Frontal cortex (tissue), 4 donors: ENCODE results near the gene IGSF11. TPM values are rescaled to one million over a fixed set of nuclear protein-coding genes. Genes with fewer than 3 reads are reported as not detected.
"Not testable (repeated sequence)": the region's sequence is repeated elsewhere in the genome, so short reads cannot be mapped to it uniquely, and the experiment has no call there.

Source experiments
- DNase-seq, 2 donors: peaks; one replicate each; pipeline ENCODE4 v3.0.0; 2012; ENCODE audit warnings: low spot score in 2 of 2
- FAIRE-seq: peaks from 2 replicates; lab custom pipeline; 2012; peaks lifted over from hg19 to GRCh38; lab: Jason Lieb, UNC
- total RNA-seq: library from RNA; depleted of rRNA; stranded (reverse); fragments of >200 nt; gene quantifications from one replicate; pipeline ENCODE4 v1.2.3, GENCODE V29; 2014
- donor health status: control.
- donor health status: control.
- donor health status: control.

Gene IGSF11
- total RNA-seq, 1 donor from 2014 or later: 10.2 TPM

DNA sequence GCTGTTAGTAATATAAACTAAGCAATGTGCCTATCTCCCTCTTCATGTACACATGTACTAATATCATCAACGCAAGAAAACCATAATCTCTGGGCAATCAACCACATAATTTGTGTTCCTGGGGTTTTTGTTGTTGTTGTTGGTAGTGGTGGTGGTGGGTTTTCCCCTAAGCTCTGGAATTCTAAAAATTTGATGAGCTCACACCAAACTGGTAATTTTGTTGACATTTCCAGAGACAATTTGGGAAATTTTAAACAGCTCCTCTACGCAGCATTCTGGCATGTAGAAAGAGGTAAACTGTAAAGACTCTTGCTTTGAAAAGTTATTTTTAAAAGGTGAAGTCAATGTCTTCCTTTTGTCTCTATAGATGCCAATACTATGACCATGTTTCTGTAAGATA, 126.7 kb downstream of the IGSF11 start:
- DNase-seq (no peak), FAIRE-seq (no peak)

DNA sequence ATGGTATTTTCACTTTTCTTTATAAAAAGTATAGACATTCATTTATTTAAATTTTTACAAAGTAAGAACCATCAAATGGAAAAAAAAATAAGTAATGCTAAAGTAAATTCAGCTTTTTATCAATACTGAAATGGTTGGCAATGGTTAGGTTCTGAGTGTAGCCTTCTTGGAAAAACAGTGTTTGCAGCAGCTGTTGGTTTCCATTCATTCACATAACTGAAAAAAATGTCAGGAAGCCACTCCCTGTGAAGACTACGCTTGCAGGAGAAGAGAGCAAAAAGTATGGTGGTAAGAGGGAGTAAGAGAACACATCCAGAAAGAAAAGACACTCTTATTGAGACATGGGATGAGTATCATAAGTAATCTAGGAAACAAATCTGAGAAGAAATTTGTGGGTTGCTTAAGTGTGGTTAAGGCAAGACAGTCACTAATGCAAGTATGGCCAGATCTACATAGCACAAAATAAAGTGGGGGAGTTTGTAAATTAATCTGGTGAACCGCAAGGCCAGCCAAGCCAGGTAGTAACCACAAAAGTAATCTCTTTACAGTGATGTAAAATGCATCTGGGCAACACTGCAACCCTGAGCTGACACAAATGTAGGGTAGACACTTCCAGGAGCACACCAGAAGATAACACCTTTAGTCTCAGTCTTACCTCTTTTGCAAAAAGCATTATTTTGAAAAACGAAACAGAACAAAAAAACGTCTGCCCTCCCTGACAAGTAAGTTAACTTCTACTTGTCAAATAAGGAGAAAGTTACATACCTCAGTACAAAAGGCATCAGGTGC, 133.7 kb downstream of the IGSF11 start:
- no peak for DNase-seq
- FAIRE-seq: no peak

DNA sequence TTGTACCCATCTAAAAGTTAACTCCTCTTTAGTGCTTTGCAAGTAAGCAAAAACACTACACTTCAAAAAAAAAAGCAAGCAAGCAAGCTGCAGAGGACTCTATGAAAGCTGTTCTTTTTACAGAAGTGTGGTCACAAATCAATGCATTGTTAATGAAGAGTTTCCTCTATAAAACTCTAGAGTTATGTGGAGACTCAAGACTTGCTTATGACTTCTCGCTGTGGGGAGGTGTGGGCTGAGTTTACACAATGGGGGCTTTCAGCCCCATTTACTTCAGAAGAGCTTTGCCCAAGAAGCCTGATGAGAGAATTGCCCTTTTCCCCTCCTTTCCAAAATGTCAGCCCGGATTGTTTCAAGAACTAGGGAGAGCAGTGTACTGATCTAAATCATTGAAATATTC, 144.4 kb downstream of the IGSF11 start:
- no peak for FAIRE-seq
- DNase-seq: no peak

- DNase-seq (no peak), FAIRE-seq (no peak)
Measured at GRCh38 chr3:118889691-118890090, 145.0 kb downstream of the IGSF11 start.

GRCh38 chr3:118886708-118887107, 147.9 kb downstream of the IGSF11 start:
- DNase-seq (no peak), FAIRE-seq (no peak)

- peak; percentile 55 for FAIRE-seq
- DNase-seq: peak in 1 of 2 donors; percentile 16
Measured at GRCh38 chr3:118884748-118885206, 149.9 kb downstream of the IGSF11 start.

GRCh38 chr3:118882353-118882947, 152.2 kb downstream of the IGSF11 start:
- DNase-seq (peak in 1 of 2 donors; percentile 19), FAIRE-seq (peak; percentile 50)

DNA sequence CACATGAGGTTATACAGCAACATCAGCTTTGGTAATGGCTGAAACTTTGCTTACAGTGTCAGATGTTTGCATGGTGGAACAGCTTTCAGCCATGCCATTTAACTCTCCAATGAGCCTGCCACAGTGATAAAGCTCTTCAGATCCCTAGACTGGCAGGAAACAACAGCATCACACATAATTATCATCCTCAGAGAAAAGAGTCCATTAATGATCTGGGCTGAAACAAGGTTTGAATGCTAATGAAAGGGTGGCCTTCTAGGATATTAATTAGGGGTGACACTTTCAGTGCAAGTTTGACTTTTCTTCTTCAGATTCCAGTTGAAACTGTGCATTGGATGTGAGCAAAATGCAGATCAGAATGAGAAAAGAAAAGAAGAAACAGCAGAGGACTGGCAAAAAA, 166.6 kb downstream of the IGSF11 start:
- no peak for FAIRE-seq
- no peak for DNase-seq

- FAIRE-seq: no peak
- DNase-seq: no peak
Measured at GRCh38 chr3:118863731-118864322, 170.8 kb downstream of the IGSF11 start.

- DNase-seq: no peak
- no peak for FAIRE-seq
Measured at GRCh38 chr3:118859950-118860349, 174.7 kb downstream of the IGSF11 start.

GRCh38 chr3:118851466-118852193, 183.0 kb downstream of the IGSF11 start:
- not testable (repeated sequence) for FAIRE-seq, DNase-seq

DNA sequence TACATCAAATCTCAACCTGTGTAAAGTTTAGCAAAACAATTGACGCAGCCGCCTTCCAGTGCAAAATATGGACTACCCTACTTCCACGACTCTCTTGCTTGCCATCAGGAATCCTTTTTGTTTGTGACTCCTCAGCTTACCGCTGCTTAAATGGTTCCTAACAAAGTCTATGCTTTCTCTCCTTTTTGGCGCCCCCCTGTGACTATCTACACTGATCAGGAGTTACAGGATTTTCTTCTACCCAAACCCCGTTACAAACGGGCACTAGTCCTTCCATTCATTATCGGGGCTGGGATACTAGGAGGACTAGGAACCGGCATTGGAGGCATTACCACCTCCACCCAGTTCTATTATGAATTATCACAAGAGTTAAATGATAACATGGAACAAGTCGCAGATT, 184.0 kb downstream of the IGSF11 start:
- no peak for DNase-seq
- FAIRE-seq: no peak

Other genes with a start within 250 kb of the IGSF11 start
- not detected for gene TEX55, start 111.3 kb upstream of the IGSF11 start, total RNA-seq
- gene UPK1B, start 138.8 kb upstream of the IGSF11 start, total RNA-seq: not detected
- 8.6 TPM for gene B4GALT4, start 206.0 kb upstream of the IGSF11 start, total RNA-seq